GM19467 (cell line): ENCODE data around the gene MTMR1.

Experiments
- ATAC-seq: cut with Tn5 transposase; IDR thresholded peaks from one replicate; pipeline ENCODE4 v1.9.1; 2021; ENCODE audit warnings: mild to moderate bottlenecking, moderate library complexity; ENCODE audit not compliant: unreplicated experiment

MTMR1 gene

DNA sequence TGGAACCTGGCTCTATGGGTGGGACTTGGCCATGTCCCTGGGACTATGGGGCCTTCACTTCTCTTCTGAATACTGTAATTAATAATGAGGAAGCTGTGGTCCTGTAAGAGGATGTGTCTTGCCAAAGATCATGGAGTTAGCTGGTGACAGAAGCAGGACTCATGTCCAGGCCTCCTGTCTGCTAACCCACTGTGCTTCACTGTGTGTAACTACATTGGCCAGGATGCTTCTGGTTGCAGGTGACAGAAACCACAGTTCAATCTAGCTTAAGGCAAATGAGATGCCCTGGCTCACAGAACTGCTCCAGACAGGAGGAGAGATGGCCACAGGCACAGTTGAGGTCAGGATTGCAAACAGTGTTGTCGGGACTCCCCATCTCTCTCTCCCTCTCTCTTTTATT is 3.1 kb downstream of the MTMR1 start:
- ATAC-seq: no peak

DNA sequence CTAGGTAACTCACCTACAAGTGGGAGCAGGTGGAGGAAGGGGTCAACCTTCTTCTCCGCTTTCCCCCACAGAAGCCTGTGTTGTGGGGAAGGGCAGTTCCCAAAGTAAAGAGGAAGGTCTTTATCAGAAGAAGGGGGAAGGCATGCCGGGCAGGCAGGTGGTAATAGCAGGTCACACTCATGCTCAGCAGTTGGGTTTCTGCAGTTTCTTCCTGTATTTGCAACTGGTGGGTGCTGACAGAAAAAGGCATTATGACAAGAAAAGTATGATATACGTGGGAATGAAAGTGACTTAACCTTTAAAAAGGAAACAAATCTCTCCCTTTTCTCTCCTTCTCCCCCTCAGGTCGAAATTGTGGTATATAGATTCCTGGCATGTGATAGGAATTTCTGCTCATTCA is 3.7 kb downstream of the MTMR1 start:
- no peak for ATAC-seq

DNA sequence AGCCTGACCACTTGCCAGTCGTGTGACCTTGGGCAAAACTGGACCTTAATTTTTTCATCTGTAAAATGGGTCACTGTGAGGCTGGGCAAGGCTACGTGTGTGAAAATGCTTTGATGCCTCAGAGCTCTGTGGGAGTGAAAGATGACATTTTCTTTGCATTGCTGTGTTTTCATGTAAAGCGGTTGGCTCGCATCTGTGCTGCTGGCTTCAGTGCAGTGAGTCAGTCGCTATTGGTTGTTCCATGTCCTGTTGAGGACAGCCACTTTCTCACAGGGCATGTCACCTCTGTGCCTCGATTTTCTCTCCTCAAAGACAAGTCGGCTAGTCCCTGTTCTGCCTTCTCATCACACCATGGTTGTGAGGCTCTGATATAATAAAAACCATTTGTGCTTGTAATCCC is 4.4 kb downstream of the MTMR1 start:
- ATAC-seq: no peak

DNA sequence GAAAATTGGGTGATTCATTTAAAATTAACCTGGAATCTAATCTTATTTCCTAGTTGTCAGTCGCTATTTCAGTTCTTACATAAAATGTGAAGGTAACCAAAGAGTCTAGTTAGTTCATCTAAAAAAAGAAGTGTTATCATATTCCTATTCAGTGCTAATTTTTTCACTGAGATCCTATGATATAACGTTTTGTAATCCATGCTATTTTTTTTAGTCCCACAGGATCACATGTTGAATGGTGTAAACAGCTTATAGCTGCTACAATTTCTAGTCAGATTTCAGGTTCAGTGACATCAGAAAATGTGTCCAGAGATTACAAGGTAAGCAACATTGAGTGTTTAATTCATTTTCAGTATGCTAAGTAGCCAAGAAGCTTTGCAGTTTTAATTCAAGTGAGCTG is 5.8 kb downstream of the MTMR1 start:
- ATAC-seq: no peak

DNA sequence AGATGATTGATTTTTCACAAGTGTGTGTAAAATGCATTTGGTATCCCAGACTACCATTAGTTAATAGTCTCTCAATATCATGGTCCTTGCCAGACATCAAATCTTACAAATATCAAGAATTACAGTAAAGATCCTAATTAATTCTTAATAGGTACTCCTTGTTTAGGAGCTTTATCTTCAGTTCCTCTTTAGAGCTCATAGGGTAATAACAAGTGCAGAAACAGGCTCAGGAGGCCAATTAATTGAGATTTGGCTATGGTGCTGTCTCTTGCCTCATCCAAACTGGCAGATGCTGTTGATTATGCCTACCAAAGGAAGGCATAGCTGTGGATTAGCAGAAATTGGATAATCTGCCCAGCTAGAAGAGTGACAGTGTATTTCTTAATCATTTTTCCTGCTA is 6.9 kb downstream of the MTMR1 start:
- no peak for ATAC-seq

DNA sequence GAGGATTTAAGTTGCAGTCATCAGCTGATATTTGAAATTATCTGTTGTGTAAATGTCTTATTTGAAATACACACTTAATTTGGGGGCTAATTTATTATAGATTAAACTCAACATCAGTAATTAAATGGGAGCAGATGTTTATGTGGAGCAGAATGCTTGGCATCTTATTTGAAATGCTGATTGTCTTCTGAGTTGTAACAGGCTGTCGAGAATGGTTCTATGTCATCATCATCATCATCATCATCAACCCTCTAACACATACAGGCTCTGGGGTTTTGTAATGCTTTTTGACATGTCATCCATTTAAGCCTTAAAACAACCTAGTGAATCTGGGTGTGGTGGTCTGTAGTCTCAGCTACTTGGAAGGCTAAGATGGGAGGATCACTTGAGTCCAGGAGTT is 8.2 kb downstream of the MTMR1 start:
- ATAC-seq: no peak

DNA sequence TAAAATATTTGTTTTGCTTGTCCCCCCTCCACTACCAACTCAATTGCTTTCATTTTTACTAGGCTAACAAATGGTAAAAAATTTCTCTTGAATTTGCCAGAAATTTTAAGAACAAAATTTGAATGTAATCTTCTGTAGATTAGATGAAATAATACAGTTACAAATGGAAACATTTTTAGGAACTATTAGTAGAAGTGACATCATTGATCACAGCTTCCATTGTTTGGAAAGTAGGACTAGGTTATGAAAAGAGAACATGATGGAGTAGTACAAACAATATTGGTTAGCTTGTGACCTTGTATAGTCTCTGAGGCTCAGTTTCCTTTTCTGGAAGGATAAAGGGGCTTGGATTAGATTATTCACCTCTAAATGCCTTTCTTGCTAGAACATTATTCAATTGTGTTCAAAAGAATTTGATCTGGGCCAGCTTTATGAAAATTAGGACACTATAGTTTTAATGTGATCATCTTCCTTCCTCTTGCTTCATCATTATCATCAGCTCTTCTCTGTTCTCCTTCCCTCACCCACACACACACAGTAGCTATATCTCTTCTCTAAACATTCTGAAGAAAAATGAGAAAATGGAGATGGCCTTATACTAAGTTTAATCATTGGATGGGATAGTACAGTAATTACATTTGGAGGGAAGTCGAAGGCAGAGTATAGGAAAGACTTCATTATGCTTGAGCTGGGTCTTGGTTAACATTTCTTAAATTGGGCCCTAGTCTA is 9.9 kb downstream of the MTMR1 start:
- no peak for ATAC-seq

DNA sequence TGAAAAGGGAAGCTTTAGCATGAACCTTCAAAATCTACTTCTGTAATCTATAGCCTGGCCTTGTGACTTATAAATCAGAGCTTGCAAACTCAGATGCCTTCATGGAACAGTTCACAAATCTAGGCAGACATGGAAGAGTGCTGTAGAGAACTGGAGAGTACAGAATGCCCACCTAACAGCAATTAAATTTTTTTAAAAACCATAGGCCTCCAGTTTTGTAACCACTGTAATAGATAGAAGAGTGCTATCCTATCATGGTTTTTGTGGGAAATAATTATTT is 10.4 kb downstream of the MTMR1 start:
- no peak for ATAC-seq

DNA sequence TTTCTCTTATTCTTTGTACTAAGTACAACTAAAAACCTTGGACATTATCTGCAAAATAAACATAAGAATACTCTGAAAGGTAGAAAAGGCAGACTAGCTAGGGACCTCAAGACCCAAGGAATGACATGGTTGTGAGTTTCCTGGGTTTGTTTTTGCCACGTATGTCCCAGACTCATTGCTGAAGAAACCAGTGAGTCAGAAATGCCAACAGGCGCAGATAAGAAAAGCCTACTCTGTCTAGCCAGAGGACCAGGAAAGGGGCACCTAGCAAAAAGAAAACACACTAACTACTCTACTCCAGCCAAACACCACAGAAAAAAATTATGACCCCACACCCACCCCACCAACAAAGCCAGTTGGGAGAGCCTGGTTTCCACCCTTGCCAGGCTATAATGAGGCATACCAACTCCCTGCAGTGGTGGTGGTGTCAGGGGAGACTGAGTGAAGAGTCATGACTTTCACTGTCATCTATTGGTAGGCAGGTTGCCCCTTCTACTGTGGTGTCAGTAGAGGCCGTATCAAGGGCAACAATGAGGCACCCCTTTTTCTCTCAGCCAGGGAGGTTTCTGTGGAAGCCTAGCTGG is 10.9 kb downstream of the MTMR1 start:
- no peak for ATAC-seq

DNA sequence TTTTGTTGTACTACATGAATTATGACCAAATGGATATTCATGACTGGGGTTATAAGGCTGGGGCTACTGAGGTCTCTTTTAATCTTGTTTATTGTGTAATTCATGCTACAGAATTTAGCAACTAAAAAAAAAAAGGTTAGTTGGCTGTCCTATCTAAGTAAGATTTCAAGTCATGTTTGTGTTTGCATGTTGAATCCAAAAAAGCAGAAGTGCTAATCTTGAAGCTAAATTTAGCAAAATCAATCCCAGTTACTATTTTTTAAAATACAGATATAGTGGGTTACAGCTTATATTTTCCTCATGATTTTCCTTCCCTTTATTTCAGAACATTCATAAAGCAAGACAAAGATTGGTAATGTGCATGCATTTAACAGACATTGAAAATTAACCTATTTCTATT is 19.4 kb downstream of the MTMR1 start:
- ATAC-seq: no peak

DNA sequence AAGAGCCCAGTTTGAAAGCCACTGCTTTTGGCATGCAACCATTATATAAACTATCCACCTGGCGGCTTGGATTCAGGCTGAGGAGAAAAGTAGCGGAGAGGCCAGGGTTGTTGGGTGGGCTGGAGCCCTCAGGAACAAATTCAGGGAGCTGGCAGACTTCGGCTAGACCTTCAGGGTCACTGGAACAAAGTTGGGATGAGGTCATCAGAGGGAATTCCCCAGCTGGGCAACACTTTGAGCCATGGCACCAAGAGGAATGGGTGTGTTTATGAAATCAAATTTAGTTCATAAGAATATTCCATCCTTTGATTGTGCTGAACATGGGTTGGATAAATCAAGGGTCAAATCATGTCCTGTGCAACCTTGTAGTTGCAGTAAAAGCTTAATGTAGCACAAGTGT is 22.0 kb downstream of the MTMR1 start:
- no peak for ATAC-seq

DNA sequence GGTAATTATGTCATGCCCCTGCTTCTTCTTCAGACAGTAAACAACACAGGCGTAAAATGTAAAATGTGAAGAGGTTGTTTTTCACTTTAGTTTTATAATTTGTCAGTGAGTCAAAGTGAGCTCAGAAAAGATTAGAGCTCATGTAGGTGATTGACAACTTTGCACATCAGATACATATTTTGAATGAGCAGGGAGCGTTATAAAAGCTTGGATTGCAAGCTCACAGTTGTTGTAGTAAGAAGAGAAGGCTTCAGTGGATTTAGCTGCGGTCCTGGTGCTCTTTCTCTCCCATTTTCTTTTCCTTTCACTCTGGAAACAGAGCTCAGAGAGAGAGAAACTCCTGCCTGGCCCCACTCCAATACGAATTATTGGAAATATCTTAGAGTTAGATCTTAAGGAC is 26.4 kb downstream of the MTMR1 start:
- no peak for ATAC-seq

DNA sequence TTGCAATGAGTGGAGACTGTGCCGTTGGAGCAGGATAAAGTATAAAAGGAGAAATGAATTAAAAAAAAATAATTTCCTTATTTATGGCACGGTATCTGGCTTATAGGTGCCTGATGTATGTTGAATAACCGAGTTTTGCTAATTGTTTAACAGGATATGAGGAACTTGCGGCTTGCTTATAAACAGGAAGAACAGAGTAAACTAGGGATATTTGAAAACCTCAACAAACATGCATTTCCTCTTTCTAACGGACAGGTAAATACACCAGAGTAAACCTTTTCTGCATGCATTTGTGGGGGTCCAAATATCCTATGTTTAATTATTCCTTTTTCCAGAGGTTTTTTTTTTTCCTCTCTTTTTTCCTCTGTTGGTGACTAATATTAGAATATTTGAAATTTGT is 36.8 kb downstream of the MTMR1 start:
- ATAC-seq: no peak

DNA sequence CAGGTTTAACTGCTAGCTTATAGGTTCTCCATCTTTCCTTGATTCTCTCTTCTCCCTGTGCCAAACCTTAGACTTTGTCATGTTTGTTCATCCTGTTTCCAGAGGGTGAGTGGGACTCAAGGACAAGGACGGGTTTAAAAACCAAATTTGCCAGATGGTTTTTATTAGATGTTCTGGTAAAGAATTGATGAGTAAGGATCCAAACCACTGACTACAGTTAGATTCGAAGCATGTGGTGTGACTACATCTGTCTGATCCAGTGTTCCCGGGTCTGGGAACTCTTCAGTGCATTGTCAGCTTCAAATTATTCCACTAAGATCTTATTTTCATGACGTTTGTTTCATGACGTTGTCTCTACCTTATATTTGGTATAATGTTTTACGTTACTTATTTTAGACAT is 37.5 kb downstream of the MTMR1 start:
- ATAC-seq: no peak

DNA sequence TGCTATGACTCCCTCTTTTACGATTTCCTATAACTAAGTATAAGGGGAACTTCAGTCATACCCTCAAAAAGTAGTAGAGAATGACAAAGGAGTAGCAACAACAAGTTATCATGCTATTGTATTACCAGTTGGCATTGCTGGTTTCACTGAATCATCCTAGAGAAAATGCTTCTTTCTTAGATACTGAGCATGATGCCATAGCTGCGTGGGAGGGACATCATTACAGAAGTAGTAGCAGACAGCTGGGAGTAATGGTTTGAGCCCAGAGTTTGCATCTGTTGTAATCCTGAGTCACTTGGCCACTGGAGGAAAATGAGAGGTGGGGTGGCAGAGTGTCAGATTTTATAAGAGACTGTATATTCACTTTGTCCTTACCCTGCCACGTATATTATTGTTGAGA is 38.6 kb downstream of the MTMR1 start:
- ATAC-seq: no peak

DNA sequence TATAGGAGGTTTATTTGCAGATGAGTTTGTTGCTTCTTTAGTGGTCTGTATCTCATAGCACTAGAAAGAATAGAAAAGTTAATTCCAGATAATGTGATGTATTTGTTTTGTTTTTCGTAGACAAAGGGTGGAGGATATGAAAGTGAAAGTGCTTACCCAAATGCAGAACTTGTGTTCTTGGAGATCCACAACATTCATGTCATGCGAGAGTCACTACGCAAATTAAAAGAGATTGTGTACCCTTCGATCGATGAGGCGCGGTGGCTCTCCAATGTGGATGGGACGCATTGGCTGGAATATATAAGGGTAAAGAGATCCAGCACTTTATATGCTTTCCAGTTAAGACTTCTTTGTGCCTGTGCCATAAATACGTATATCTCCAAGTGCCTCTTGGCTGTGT is 43.3 kb downstream of the MTMR1 start:
- no peak for ATAC-seq

DNA sequence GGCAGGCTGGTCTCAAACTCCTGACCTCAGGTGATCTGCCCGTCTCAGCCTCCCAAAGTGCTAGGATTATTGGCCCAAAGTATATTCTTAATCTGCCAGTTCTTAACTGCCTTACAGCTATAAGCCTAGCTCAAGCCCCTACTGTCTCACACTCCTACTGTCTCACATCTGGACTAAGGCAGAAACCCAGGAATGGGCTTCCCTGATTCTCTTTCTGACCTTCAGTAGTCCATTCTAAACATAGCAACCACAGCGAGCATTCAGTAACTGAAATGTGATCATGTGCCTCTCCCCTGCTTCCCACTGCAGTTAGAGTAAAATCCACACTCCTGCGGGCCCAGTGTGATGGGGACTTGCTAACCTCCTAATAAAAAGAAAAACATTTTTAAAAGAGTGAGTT is 58.9 kb downstream of the MTMR1 start:
- ATAC-seq: no peak

DNA sequence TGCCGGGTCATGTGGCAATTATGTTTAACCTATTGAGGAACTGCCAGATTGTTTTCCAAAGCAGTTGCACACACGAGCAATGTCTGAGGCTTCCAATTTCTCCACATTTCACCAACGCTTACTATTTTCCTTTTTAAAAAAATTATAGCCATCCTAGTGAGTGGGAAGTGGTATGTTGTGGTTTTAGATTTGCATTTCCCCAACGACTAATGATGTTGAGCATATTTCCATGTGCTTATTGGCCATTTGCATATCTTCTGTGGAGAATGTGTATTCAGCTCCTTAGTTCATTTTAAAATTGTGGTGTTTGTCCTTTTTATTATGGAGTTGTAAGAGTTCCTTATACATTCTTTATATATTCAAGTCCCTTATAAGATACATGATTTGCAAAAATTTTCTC is 60.2 kb downstream of the MTMR1 start:
- no peak for ATAC-seq

DNA sequence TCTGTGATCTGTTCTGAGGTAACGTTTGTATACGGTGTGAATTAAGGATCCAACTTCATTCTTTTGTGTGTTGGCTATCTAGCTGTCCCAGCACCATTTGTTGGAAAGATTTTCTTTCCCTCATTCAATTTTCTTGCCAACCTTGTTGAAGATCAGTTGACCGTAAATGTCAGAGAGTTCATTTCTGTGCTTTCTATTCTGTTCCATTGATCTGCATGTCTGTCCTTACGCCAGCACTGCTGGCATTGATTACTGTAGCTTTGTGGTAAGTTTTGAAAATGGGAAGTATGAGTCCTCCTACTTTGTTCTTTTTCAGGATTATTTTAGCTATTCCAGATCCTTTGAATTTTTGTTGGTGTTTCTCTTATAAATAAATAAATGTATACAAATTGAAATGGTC is 60.8 kb downstream of the MTMR1 start:
- no peak for ATAC-seq

DNA sequence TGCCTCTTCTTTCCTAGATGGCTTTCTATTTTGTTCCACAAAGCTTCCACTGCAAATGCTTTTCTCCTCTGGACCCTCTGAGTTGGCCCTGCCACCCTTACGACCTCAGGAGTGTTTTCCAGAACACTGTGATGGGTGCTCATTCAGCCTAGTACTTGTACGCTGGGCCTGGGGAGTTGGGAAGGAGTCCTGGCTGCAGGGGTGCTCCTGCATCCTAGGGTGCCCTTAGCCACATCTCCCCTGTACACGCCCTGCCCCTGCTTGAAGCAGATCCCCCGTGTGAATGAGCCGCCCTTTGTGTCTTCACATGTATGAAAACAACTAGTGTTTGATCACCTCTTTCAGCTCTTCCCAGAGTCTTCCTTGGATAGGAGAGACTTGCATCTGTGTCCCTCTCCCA is 64.2 kb downstream of the MTMR1 start:
- no peak for ATAC-seq

DNA sequence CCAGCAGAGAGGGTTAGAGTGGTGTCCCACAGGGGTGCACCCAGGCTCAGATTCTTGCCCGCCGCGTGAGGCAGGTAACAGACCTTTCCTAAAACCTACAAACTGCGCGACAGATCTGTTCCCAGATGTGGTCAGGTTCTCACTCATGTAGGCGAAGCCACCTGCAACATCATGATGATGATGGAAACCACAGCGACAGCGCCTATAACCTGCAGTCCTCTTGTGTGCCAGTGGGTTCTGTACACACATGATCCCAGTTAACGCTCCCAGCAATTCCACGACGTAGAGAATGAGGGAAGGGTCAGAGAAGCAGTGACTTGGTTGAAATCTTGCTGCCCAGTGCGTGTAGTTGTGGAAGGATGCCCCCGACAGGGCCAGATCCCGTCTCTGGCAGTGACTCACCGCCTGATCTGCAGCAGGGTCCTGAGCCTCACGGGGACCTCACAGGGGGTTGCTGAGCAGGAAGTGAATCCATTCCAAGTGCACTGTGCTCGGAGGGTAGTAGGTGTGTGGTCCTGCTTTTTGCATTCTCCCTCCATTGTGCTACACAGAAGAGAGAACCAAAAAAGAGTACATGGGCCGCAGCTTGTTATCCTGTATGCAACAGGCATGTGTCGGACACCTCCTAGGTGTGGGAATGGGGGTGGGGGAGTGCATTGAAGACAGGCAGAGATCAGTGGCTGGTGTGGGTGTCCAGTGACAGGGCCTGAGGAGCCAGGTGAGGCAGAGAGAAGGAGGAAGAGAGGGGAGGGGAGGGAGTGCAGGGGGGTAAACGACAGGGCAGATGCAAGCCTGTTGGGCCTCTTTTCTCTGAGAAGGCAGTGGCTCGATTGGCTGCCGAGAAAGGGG is 66.6 kb downstream of the MTMR1 start:
- no peak for ATAC-seq

DNA sequence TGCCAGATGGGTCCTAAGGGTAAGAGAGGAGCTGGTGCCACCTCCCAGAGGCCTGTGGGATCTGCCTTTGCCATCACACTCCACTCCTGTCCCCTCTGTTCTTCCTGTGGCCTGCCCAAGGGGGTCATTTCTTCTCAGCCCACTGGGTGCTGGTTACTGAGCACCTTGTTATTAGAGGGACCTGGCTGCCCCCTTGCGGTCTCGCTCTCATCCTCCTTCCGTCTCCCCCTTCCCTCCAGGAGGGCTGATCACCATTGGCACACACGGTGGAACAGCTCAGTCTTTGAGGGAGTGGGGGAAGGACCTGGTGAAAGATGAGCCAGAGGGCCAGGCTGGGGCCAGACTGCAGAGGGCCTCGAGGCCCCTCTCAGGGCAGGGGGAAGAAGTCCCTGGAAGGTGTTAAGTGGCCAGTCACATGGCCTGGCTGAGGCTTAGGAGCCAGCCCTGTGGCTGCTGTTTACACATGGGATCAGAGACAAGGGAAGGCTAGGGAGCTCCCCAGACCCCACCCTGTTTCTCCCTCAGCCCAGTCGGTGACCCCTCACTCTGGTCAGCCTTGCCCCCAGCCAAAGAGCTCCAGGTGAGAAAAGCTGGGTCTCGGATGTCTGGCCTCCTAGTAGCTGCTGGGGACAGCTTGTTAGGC is 68.1 kb downstream of the MTMR1 start:
- ATAC-seq: no peak
